SU-DHL-6 (cell line): Measurements from ENCODE around the gene ITFG1.

ENCODE experiments used
- H2AFZ ChIP-seq: fragments of 200-600 bp; sonication (generic); 2 replicates; pipeline ENCODE4 v1.6.1; 2014; ENCODE audit warnings: low read depth, mild to moderate bottlenecking, moderate library complexity, mixed read lengths, antibody characterized with exemption, low read length; ENCODE audit not compliant: severe bottlenecking
- H3F3A ChIP-seq: fragments of 200-600 bp; shearing (Covaris generic); 2 replicates; pipeline ENCODE4 v1.6.0; 2016; ENCODE audit warnings: antibody characterized with exemption, mild to moderate bottlenecking; ENCODE audit not compliant: insufficient read depth
- H3K27ac ChIP-seq: fragments of 200-600 bp; sonication (generic); 2 replicates; pipeline ENCODE4 v1.5.1; 2016; ENCODE audit warnings: low read depth, mild to moderate bottlenecking, low read length, moderate library complexity, mixed read lengths
- H3K27me3 ChIP-seq: fragments of 200-600 bp; sonication (generic), shearing (Covaris generic); 2 replicates; pipeline ENCODE4 v1.6.0; 2014; ENCODE audit warnings: mild to moderate bottlenecking, low read length
- H3K36me3 ChIP-seq: fragments of 200-600 bp; sonication (generic); 2 replicates; pipeline ENCODE4 v1.6.1; 2014; ENCODE audit warnings: mild to moderate bottlenecking, low read length, mixed read lengths
- H3K4me2 ChIP-seq: fragments of 300-600, 200-600 bp; shearing (Covaris generic), sonication (generic); 2 replicates; pipeline ENCODE4 v1.6.0; 2014; ENCODE audit warnings: low read length, low read depth, mild to moderate bottlenecking; ENCODE audit not compliant: poor library complexity, severe bottlenecking
- H3K4me3 ChIP-seq: fragments of 200-600 bp; sonication (generic); 2 replicates; pipeline ENCODE4 v1.5.1; 2014; ENCODE audit warnings: antibody characterized with exemption, low read length, mild to moderate bottlenecking, mixed read lengths; ENCODE audit not compliant: insufficient read depth, poor library complexity, severe bottlenecking
- H3K79me2 ChIP-seq: fragments of 200-600 bp; sonication (generic); 2 replicates; pipeline ENCODE4 v1.6.1; 2014; ENCODE audit warnings: mild to moderate bottlenecking, low read length, moderate library complexity; ENCODE audit not compliant: insufficient read depth
- H3K9ac ChIP-seq: fragments of 200-600 bp; sonication (generic); 2 replicates; pipeline ENCODE4 v1.7.0; 2014; ENCODE audit warnings: mild to moderate bottlenecking, low read length
- H3K9me2 ChIP-seq: fragments of 200-600 bp; sonication (generic); replicated peaks from 2 replicates; pipeline ENCODE4 v1.6.1; 2014; ENCODE audit warnings: low read length; ENCODE audit not compliant: insufficient read depth
- H3K9me3 ChIP-seq: fragments of 200-600 bp; sonication (generic); 2 replicates; pipeline ENCODE4 v1.6.1; 2014; ENCODE audit warnings: low read length, mixed read lengths; ENCODE audit not compliant: insufficient read depth
- H4K20me1 ChIP-seq: fragments of 200-600 bp; sonication (generic); 2 replicates; pipeline ENCODE4 v1.6.1; 2014; ENCODE audit warnings: low read depth, mild to moderate bottlenecking, antibody characterized with exemption, low read length, moderate library complexity, mixed read lengths
- EZH2phosphoT487 ChIP-seq: fragments of 200-600 bp; sonication (generic), shearing (Covaris generic); conservative IDR thresholded peaks from 2 replicates; pipeline ENCODE4 v1.6.1; 2018; ENCODE audit warnings: mild to moderate bottlenecking, antibody characterized with exemption, low read length, moderate library complexity, mixed read lengths
- TF ChIP-seq, protein P1 (sequence below): fragments of 200-600 bp; sonication (generic); IDR thresholded peaks from one replicate; pipeline ENCODE4 v1.5.1; 2017; ENCODE audit warnings: antibody characterized with exemption, mild to moderate bottlenecking, low read length, moderate library complexity; ENCODE audit not compliant: insufficient read depth, poor library complexity, severe bottlenecking

Gene ITFG1

DNA sequence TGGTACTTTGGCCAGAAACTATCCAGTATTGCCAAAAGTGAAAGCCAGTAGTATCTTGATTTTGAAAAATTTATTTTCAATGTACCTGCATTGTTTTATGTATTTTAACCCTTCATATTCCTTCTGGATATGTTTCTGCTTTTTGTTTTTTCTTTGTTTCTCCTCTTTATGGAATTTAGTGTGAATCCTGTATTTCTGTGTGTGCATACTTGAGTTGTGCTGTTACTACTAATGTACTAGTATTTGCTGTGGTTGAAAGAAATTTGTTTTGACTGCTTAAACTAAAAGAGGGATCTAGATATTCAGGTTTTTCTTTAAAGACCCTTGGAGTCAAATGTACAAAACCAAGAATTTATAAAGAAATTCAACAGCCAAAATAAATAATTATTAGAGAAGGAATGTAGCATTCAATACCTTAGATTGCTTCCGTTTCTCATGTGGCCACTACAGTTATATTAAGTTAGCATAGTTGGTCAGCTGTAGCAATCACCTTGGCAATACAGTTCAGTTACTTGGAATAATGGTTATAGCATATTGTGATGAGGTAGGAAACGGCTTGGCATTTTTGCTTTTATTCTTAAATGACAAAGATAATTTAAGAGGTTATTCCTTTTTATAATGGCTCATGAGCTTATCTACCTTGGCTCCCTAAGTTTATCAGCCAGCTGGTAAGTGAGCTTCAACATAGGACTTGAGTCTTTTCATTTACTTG is 5.2 kb upstream of the ITFG1 start:
- no peaks in the 10 kb centered on the region for H3K27me3 ChIP-seq
- H3K4me2 ChIP-seq: peak overlapping the region; percentile 77
- no peaks in the 10 kb centered on the region for H3K9me3 ChIP-seq
- H3K79me2 ChIP-seq: peaks cover 68% of the 10 kb centered on the region
- no peaks in the 10 kb centered on the region for H4K20me1 ChIP-seq
- TF ChIP-seq EZH2phosphoT487: no peak
- TF ChIP-seq, protein P1, sequence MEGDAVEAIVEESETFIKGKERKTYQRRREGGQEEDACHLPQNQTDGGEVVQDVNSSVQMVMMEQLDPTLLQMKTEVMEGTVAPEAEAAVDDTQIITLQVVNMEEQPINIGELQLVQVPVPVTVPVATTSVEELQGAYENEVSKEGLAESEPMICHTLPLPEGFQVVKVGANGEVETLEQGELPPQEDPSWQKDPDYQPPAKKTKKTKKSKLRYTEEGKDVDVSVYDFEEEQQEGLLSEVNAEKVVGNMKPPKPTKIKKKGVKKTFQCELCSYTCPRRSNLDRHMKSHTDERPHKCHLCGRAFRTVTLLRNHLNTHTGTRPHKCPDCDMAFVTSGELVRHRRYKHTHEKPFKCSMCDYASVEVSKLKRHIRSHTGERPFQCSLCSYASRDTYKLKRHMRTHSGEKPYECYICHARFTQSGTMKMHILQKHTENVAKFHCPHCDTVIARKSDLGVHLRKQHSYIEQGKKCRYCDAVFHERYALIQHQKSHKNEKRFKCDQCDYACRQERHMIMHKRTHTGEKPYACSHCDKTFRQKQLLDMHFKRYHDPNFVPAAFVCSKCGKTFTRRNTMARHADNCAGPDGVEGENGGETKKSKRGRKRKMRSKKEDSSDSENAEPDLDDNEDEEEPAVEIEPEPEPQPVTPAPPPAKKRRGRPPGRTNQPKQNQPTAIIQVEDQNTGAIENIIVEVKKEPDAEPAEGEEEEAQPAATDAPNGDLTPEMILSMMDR: no peak
- H3K9me2 ChIP-seq: no peaks in the 10 kb centered on the region
- H3K27ac ChIP-seq: peak overlapping the region; percentile 82; the same call in 1 of the 2 replicates
- no peak overlapping the region for H2AFZ ChIP-seq
- H3K9ac ChIP-seq: peak overlapping the region; percentile 88; the same call in 1 of the 2 replicates
- peaks cover 12% of the 10 kb centered on the region; the same call in 1 of the 2 replicates for H3K36me3 ChIP-seq
- peaks cover 37% of the 10 kb centered on the region for H3F3A ChIP-seq
- no peak overlapping the region for H3K4me3 ChIP-seq

DNA sequence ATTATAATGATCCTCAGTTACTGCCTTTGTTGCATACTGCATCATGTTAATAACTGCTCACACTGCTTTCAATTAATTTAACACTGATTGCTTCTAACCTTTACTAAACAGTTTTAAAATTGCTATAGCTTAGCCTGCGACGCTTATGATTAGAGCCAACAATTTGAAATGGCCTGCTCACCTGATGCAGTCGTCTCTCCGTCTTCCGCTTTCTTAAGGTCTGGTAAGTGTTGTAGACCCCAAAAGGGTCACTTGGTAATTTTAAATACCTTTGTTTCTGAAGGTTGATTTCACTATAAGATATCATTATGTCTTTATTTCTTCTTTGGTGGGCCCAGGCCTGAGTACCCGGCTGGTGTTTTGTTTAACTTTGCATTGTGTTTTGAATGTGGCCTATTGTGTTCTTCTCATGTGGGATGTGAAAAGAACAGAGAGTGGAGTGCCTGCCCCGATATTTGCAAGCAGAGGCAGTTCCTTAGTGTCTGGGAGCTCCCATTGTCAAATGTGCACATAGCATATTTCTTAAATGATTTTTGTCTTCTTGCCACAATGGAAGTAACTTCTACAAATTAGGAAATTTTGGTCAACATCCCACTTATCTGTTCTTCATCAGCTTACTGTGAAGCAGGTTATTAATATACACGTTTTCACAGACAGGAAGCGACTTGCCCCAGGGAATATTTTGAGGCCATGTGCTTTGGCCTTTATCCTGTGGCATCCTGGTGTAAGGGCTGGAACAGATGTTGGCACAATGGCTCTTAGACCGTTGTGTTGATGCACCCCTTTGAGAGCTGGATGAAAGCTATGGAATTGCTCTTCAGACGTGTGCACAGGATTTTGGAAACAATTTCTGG is 3.1 kb upstream of the ITFG1 start:
- H3K9ac ChIP-seq: peak overlapping the region; percentile 88
- peaks cover 12% of the 10 kb centered on the region; the same call in 1 of the 2 replicates for H3K36me3 ChIP-seq
- no peaks in the 10 kb centered on the region for H3K9me2 ChIP-seq
- H3K4me3 ChIP-seq: peak overlapping the region; percentile 83
- H2AFZ ChIP-seq: no peak overlapping the region
- no peaks in the 10 kb centered on the region for H4K20me1 ChIP-seq
- H3K4me2 ChIP-seq: peak overlapping the region; percentile 77
- H3K27me3 ChIP-seq: no peaks in the 10 kb centered on the region
- peak overlapping the region; percentile 82 for H3K27ac ChIP-seq
- H3F3A ChIP-seq: peaks cover 37% of the 10 kb centered on the region
- TF ChIP-seq, protein P1: no peak
- TF ChIP-seq EZH2phosphoT487: no peak
- H3K9me3 ChIP-seq: no peaks in the 10 kb centered on the region
- peaks cover 73% of the 10 kb centered on the region for H3K79me2 ChIP-seq

DNA sequence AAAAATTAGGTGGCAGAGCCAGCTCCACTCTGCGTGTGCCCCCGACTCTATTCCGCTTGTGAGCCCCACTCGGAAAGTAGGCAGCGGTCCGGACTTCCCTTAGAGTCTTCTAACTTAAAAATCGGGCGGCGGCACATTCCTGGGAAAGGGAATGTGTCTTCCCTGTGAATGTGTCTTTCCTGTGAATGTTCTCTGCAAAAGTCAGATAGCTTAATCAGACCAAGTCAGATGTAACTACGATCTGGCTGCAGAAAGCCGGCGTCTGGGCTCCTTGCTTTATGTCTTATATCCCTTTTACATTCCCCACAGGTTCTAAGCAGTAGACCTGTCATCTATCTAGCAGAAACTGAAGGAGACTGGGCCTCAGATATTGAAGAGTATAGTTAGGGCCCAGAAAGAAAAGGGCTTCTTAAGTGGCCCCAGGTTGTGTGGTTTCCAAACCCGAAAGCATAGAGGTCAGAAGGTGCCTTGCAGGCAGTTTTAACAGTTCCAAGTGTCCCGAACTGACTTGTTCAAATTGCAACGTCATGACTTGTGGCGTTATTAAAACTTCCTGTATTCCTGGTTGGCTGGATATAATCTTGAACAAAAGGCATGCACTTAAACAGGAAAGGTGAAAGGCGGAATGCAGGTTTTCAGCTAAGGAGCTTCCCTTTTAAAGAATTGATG is 869 bp upstream of the ITFG1 start:
- H2AFZ ChIP-seq: peak overlapping the region; percentile 33
- peak overlapping the region; percentile 82 for H3K27ac ChIP-seq
- H3K27me3 ChIP-seq: no peaks in the 10 kb centered on the region
- H3K4me2 ChIP-seq: peak overlapping the region; percentile 77
- peaks cover 37% of the 10 kb centered on the region for H3F3A ChIP-seq
- no peak for TF ChIP-seq EZH2phosphoT487
- TF ChIP-seq, protein P1: no peak
- H3K9me2 ChIP-seq: no peaks in the 10 kb centered on the region
- H3K36me3 ChIP-seq: peaks cover 18% of the 10 kb centered on the region
- H3K9me3 ChIP-seq: no peaks in the 10 kb centered on the region
- no peaks in the 10 kb centered on the region for H4K20me1 ChIP-seq
- H3K79me2 ChIP-seq: peaks cover 66% of the 10 kb centered on the region
- H3K4me3 ChIP-seq: peak overlapping the region; percentile 83
- H3K9ac ChIP-seq: peak overlapping the region; percentile 88
